ENCODE measurements around the gene KATNA1.

DNA sequence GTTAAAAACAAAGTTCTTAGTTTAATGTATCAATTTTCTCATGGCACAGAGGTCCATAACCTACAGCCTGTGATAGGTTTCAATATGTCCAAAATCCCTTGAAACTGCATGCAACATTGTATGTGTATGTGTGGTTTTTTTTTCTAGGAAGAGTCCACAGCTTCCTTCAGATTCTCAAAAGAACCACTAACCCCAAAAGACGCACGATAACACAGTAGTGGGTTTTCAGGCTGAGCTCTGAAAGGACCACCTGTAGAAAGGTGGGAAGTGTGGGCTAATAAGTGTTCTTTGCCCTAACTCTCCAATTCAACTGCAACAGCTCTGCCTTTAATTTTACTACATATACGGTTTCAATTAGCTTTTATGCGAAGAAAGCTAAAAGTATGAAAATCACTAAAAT lies 11.5 kb upstream of the KATNA1 start:
- TF ChIP-seq, protein P1, sequence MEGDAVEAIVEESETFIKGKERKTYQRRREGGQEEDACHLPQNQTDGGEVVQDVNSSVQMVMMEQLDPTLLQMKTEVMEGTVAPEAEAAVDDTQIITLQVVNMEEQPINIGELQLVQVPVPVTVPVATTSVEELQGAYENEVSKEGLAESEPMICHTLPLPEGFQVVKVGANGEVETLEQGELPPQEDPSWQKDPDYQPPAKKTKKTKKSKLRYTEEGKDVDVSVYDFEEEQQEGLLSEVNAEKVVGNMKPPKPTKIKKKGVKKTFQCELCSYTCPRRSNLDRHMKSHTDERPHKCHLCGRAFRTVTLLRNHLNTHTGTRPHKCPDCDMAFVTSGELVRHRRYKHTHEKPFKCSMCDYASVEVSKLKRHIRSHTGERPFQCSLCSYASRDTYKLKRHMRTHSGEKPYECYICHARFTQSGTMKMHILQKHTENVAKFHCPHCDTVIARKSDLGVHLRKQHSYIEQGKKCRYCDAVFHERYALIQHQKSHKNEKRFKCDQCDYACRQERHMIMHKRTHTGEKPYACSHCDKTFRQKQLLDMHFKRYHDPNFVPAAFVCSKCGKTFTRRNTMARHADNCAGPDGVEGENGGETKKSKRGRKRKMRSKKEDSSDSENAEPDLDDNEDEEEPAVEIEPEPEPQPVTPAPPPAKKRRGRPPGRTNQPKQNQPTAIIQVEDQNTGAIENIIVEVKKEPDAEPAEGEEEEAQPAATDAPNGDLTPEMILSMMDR (IDR thresholded peaks at IDR 0.05), result no peak
- TF ChIP-seq POLR2A (IDR thresholded peaks at IDR 0.05) (no peak), EP300 (IDR thresholded peaks at IDR 0.05) (no peak)
